Hepatocyte (in vitro differentiated cells): ENCODE measurements around the gene SGMS1. TPM values are rescaled to one million over a fixed set of nuclear protein-coding genes. Genes with fewer than 3 reads are reported as not detected.
"Not testable (repeated sequence)": the region's sequence is repeated elsewhere in the genome, so short reads cannot be mapped to it uniquely, and the experiment has no call there.

ENCODE experiments used
- DNase-seq: peaks from one replicate; pipeline ENCODE4 v3.0.0-alpha.2; 2016; ENCODE audit warnings: low spot score
- H2AFZ ChIP-seq: fragments of 200-600 bp; sonication (generic); 2 replicates; pipeline ENCODE4 v1.6.0; 2016; ENCODE audit warnings: antibody characterized with exemption, mild to moderate bottlenecking
- H3K27ac ChIP-seq: fragments of 200-600 bp; sonication (generic); 2 replicates; pipeline ENCODE4 v1.5.1; 2016; ENCODE audit warnings: mild to moderate bottlenecking
- H3K27me3 ChIP-seq: fragments of 200-600 bp; sonication (generic); 2 replicates; pipeline ENCODE4 v1.6.1; 2016
- H3K36me3 ChIP-seq: fragments of 200-600 bp; sonication (generic); replicated peaks from 2 replicates; pipeline ENCODE4 v1.5.1; 2016; ENCODE audit warnings: low read depth; ENCODE audit not compliant: insufficient read depth
- H3K4me1 ChIP-seq: fragments of 200-600 bp; sonication (generic); 2 replicates; pipeline ENCODE4 v1.5.1; 2016; ENCODE audit warnings: mild to moderate bottlenecking, moderate library complexity; ENCODE audit not compliant: insufficient read depth
- H3K4me2 ChIP-seq: fragments of 200-600 bp; sonication (generic); 2 replicates; pipeline ENCODE4 v1.6.0; 2016
- H3K4me3 ChIP-seq: fragments of 200-600 bp; sonication (generic); 2 replicates; pipeline ENCODE4 v1.5.1; 2016; ENCODE audit warnings: mild to moderate bottlenecking
- H3K79me2 ChIP-seq: fragments of 200-600 bp; sonication (generic); 2 replicates; pipeline ENCODE4 v1.6.0; 2017; ENCODE audit warnings: mild to moderate bottlenecking
- H3K9me2 ChIP-seq: fragments of 200-600 bp; sonication (generic); replicated peaks from 2 replicates; pipeline ENCODE4 v1.6.0; 2017; ENCODE audit warnings: mild to moderate bottlenecking; ENCODE audit not compliant: insufficient read depth
- H3K9me3 ChIP-seq: fragments of 200-600 bp; sonication (generic); 2 replicates; pipeline ENCODE4 v1.5.1; 2016; ENCODE audit warnings: low read depth, mild to moderate bottlenecking
- H4K20me1 ChIP-seq: fragments of 200-600 bp; sonication (generic); 2 replicates; pipeline ENCODE4 v1.6.0; 2016; ENCODE audit warnings: mild to moderate bottlenecking; ENCODE audit not compliant: insufficient read depth, poor library complexity, severe bottlenecking
- EZH2 ChIP-seq: fragments of 200-600 bp; sonication (generic); IDR thresholded peaks from 2 replicates; pipeline ENCODE4 v1.6.1; 2016; ENCODE audit warnings: antibody characterized with exemption, mild to moderate bottlenecking, borderline replicate concordance
- EZH2phosphoT487 ChIP-seq: fragments of 200-600 bp; sonication (generic); IDR thresholded peaks from one replicate; pipeline ENCODE4 v1.6.1; 2018; ENCODE audit warnings: antibody characterized with exemption, mild to moderate bottlenecking, low read depth, moderate library complexity; ENCODE audit not compliant: unreplicated experiment, severe bottlenecking
- WGBS: methylation state at CpG from one replicate; pipeline ENCODE4 v1.1.6; 2016; ENCODE audit warnings: low lambda C conversion rate; ENCODE audit errors: missing lambda C conversion rate; 5-methylcytosine and 5-hydroxymethylcytosine counted together
- polyA plus RNA-seq: library from polyadenylated mRNA; unstranded; fragments of >200 nt; fragmentation: Nextera tagmentation; extraction: Ambion mirVana; gene quantifications from 2 replicates; pipeline ENCODE4 v1.2.1, GENCODE V29; 2016
- total RNA-seq: library from RNA; depleted of rRNA; stranded (reverse); fragments of >200 nt; gene quantifications from 2 replicates; pipeline ENCODE4 v1.2.3, GENCODE V29; 2014
- TF ChIP-seq, protein P1 (sequence below): fragments of 200-600 bp; sonication (generic); IDR thresholded peaks from 2 replicates; pipeline ENCODE4 v1.5.1; 2016; ENCODE audit warnings: antibody characterized with exemption, mild to moderate bottlenecking; ENCODE audit not compliant: poor library complexity

SGMS1 gene
- total and polyA plus RNA-seq, 2 experiments from 2014 or later, result 28.1 to 87.8 TPM

DNA sequence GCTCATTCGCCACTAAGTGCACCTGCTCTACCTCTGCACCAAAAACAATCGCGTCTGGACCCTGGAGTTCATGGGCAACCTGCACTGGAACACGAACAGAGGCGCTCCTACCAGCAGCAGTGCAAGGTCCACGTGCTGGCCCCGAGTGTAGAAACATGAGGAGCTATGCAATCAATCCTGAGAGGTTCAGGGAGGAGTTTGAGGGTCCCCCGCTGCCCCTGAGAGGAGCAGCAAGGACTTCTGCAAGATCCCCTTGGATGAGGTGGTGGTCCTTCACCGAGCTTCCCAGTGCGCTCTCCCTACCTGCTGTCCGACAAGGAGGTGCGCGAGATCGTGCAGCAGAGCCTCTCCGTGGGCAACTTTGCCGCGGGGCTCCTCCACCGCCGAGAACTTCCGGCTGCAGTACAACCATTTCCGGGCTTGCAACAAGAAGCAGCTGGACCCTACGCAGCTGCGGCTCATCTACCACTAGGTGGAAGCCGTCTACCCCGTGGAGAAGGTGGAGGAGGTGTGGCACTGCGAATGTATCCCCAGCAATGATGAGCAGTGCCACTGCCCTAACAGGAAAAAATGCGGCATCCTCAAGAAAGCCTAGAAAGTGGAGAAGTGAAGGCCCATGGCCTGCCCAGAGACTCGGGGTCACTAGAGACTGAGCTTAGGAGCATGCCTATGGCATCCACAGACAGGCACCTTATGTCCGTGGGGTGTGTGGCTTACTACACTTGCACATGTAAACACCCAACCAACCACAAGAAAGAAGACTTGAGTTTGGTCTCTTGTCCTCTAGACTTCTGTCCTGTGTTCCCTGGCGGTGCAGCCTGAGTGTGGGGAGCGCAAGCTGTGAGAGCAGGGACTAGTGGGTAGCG is 36.3 kb upstream of the SGMS1 start:
- not testable (repeated sequence) for H3K4me3 ChIP-seq, DNase-seq, H2AFZ ChIP-seq, H3K9me2 ChIP-seq, H3K36me3 ChIP-seq, H4K20me1 ChIP-seq, H3K9me3 ChIP-seq, H3K27ac ChIP-seq, H3K4me1 ChIP-seq, H3K79me2 ChIP-seq, H3K4me2 ChIP-seq, H3K27me3 ChIP-seq
- WGBS, result 70% methylated on average over 32 of the region's 32 CpGs

DNA sequence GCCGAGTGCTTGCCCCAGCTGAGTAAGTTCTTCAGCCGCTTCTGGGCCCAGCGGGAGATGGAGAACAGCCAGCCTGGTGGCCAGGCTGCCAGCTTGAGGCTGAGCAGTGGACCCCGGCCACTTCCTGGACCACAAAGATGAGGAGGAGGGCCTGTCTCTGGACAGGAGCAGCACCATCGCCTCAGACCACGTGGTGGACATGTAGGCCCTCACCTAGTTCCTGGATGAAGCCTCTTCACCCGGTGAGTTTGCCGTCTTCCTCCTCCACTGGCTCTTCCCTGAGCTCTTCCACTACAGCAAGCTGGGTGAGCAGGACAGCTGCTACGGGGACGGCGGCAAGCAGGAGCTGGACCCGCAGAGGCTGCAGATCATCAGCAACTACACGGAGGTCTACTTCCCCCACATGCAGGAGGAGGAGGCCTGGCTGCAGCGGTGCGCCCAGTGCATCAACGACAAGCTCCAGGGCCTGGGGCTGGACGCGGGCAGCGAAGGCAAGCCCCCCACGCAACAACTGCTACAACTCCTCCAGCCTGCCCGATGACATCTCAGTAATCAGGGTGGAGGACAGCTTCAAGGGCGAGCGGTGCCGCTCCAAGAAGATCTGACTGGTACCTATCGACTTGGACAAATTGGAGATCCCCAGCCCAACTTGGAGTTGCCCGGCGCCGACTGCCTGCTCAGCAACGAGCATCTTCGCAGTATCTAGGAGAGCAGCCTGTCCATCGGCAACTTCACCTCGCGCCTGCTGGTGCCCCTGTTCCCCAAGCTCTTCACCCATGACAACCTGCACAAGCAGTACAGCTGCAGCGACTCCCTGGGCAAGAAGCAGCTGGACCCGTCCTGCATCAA is 35.5 kb upstream of the SGMS1 start:
- H3K4me3 ChIP-seq, DNase-seq, H3K9me2 ChIP-seq, H3K79me2 ChIP-seq, H3K36me3 ChIP-seq, H3K27me3 ChIP-seq, H3K4me1 ChIP-seq, H4K20me1 ChIP-seq, H3K9me3 ChIP-seq, H3K4me2 ChIP-seq, H2AFZ ChIP-seq, H3K27ac ChIP-seq: not testable (repeated sequence)
- 93% methylated on average over 35 of the region's 35 CpGs for WGBS

DNA sequence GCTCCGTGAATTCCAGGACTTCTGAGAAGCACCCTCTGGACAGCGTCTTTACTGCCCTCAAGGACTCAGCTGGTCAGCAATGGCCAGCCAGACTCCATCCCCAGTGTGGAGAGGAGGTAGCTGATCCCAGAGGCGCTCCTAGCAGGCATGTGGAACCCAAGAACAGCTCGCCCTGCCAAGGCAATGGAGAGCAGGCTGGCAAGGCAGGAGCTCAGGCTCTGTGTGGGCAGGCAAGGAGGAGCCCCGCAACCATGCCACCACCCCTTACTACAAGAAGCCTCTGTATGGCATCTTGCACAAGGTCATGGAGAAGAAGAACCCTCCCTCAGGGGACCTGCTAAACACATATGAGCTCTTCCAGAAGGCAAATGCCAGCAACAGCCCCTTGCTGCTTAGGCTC is 34.4 kb upstream of the SGMS1 start:
- H3K27ac ChIP-seq, result no peak overlapping the region
- no peaks in the 10 kb centered on the region for H3K9me2 ChIP-seq
- DNase-seq, result no peak
- no peak overlapping the region for H3K4me2 ChIP-seq
- H3K79me2 ChIP-seq, result no peaks in the 10 kb centered on the region
- no peak overlapping the region for H3K4me3 ChIP-seq
- H2AFZ ChIP-seq, result no peak overlapping the region
- no peaks in the 10 kb centered on the region for H3K9me3 ChIP-seq
- TF ChIP-seq, protein P1, sequence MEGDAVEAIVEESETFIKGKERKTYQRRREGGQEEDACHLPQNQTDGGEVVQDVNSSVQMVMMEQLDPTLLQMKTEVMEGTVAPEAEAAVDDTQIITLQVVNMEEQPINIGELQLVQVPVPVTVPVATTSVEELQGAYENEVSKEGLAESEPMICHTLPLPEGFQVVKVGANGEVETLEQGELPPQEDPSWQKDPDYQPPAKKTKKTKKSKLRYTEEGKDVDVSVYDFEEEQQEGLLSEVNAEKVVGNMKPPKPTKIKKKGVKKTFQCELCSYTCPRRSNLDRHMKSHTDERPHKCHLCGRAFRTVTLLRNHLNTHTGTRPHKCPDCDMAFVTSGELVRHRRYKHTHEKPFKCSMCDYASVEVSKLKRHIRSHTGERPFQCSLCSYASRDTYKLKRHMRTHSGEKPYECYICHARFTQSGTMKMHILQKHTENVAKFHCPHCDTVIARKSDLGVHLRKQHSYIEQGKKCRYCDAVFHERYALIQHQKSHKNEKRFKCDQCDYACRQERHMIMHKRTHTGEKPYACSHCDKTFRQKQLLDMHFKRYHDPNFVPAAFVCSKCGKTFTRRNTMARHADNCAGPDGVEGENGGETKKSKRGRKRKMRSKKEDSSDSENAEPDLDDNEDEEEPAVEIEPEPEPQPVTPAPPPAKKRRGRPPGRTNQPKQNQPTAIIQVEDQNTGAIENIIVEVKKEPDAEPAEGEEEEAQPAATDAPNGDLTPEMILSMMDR, result no peak
- no peak for TF ChIP-seq EZH2
- no peak for TF ChIP-seq EZH2phosphoT487
- H3K36me3 ChIP-seq, result no peaks in the 10 kb centered on the region
- H3K27me3 ChIP-seq, result no peaks in the 10 kb centered on the region
- H3K4me1 ChIP-seq, result no peaks in the 10 kb centered on the region
- no peaks in the 10 kb centered on the region for H4K20me1 ChIP-seq
- WGBS, result 96% methylated on average over 5 of the region's 5 CpGs

DNA sequence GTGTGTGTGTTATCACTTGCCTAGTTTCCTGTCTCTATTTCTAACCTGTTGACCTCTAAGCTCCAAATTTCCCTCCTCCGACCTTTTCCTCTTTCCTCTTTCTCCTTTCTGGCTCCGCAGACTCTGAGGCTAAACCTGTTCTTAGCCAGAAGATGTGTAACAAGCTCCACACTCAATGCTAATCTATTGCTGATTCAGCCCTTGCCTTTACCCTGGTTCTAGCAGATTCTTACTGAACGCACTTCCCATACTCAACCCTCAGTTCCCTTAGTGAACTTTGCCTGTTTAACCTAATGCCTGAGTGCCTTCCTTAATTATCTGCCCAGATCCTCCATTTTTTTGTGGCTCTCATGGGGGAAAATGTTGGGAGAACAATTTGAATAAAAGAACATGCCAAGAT is 30.0 kb upstream of the SGMS1 start:
- no peaks in the 10 kb centered on the region for H3K27me3 ChIP-seq
- H3K27ac ChIP-seq, result no peak overlapping the region
- TF ChIP-seq, protein P1, result no peak
- TF ChIP-seq EZH2 (no peak), EZH2phosphoT487 (no peak)
- DNase-seq, result no peak
- H3K4me1 ChIP-seq, result no peaks in the 10 kb centered on the region
- H3K79me2 ChIP-seq, result no peaks in the 10 kb centered on the region
- H4K20me1 ChIP-seq, result no peaks in the 10 kb centered on the region
- H3K9me3 ChIP-seq, result no peaks in the 10 kb centered on the region
- 67% methylated on average over 3 of the region's 3 CpGs for WGBS
- no peak overlapping the region for H2AFZ ChIP-seq
- H3K36me3 ChIP-seq, result no peaks in the 10 kb centered on the region
- H3K4me3 ChIP-seq, result no peak overlapping the region
- no peak overlapping the region for H3K4me2 ChIP-seq
- H3K9me2 ChIP-seq, result no peaks in the 10 kb centered on the region
